ENCODE measurements around the gene LRRC74B.
A peak's percentile ranks its signal among the peaks of the same experiment; 100 is the strongest.

LRRC74B gene

GRCh38 chr22:21014726-21015465 lies 30.9 kb upstream of the LRRC74B start, which contains the start of gene P2RX6:
Gene P2RX6 (plus strand): TSS chr22:21015165. CDS start chr22:21015175, 10 bp downstream.
- DNase-seq (ENCODE audit: extremely low spot score), result no peak
- no peak for TF ChIP-seq CTCF (IDR thresholded peaks at IDR 0.05; ENCODE audit: control extremely low read depth, extremely low read depth, low read depth, missing control alignments)
- ChIA-PET CTCF (no interaction called here), POLR2A (no interaction called here)

DNA sequence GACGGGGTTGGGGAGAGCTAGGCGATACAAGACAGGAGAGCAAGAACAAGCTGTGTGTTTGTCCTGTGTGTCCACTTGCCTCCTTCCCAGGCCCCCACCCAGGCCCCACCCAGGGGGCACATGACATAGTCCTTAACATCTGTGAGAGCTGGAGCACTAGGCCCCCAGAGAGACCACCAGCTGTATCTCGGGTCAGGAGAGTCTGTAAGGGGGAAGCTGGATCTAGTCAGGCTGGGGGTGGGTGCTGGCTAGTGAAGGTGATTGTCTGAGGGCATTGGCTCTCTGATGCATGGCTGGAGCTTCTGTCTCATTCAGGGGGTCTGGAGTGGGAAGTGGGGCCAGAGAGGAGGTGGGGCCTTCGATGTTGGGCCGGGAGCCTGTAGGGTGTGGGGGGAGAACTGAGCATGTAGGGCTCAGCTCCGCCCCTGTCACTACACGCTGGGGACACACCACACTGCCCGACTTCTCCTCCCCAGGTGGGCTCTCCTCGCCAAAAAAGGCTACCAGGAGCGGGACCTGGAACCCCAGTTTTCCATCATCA lies 30.2 kb upstream of the LRRC74B start:
- no peak for TF ChIP-seq CTCF (IDR thresholded peaks at IDR 0.05; ENCODE audit: control extremely low read depth, extremely low read depth, low read depth, missing control alignments)
- DNase-seq (ENCODE audit: extremely low spot score), result no peak
- CTCF ChIA-PET, result no interaction called here
- POLR2A ChIA-PET, result no interaction called here

GRCh38 chr22:21016644-21017420 lies 28.9 kb upstream of the LRRC74B start:
- no peak for DNase-seq (ENCODE audit: extremely low spot score)
- ChIA-PET CTCF (no interaction called here), POLR2A (no interaction called here)
- TF ChIP-seq CTCF (IDR thresholded peaks at IDR 0.05; ENCODE audit: control extremely low read depth, extremely low read depth, low read depth, missing control alignments), result no peak

GRCh38 chr22:21018314-21018713 lies 27.4 kb upstream of the LRRC74B start:
- TF ChIP-seq CTCF (IDR thresholded peaks at IDR 0.05; ENCODE audit: control extremely low read depth, extremely low read depth, low read depth, missing control alignments), result no peak
- ChIA-PET POLR2A (no interaction called here), CTCF (interaction anchor here (1.0 to 1.2 kb wide), 2 partner anchors 18 to 132 kb away, joined by 3 read pairs; no protein-coding TSS in a partner anchor)
- no peak for DNase-seq (ENCODE audit: extremely low spot score)

DNA sequence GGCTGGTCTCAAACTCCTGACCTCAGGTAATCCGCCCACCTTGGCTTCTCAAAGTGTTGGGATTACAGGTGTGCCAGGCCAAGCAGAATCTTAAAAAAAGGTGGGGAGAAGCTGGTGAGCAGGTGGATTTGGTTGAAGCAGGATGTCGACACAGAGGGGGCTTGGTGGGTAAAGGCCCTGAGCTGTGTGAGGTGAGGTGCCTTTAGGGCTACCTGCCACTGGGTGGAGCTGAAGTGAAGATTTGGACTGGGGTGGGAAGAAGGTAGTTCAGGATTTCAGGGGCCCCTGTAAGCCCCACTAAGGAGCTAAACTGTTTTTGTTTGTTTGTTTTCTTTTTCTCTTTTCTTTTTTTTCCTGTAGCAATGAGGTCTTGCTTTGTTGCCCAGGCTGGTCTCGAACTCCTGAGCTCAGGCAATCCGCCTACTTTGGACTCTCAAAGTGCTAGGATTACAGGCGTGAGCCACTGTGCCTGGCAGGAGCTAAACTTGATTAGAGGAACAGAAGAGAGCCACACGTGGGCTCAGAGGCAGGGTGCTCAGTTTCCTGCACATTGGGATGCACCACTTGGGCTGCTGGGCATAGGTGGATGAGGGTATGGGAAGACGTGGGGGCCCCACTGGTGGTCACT lies 24.8 kb upstream of the LRRC74B start:
- ChIA-PET CTCF (interaction anchor here (0.7 to 1.7 kb wide), 11 partner anchors 8 to 94 kb away, joined by 3 to 5 read pairs (median 3); partner anchors contain the start of genes LZTR1 and SLC7A4), POLR2A (no interaction called here)
- TF ChIP-seq CTCF (IDR thresholded peaks at IDR 0.05; ENCODE audit: control extremely low read depth, extremely low read depth, low read depth, missing control alignments), result peak; percentile 52
- DNase-seq (ENCODE audit: extremely low spot score), result peak; percentile 59

DNA sequence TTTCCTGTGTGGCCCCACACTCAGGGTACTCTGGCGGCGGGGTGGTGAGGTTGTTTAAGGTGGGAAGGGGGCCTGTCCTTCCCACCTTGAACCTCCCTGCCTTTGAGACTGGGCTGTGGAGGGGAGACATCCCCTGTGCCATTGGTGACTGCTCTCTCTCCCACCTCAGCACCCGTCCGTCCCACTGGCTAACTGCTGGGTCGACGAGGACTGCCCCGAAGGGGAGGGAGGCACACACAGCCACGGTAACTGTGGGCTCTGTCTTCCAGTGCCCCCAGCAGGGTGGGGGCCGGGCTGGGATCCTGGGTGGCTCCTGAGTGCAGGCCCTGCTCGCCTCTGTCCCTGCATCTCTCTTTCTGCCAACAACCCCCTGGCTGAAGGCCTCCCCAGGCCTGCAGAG lies 23.2 kb upstream of the LRRC74B start:
- no peak for TF ChIP-seq CTCF (IDR thresholded peaks at IDR 0.05; ENCODE audit: control extremely low read depth, extremely low read depth, low read depth, missing control alignments)
- POLR2A ChIA-PET, result no interaction called here
- CTCF ChIA-PET, result no interaction called here
- DNase-seq (ENCODE audit: extremely low spot score), result no peak

All from GM10248 (cell line).